OCI-LY7 (cell line): ENCODE data around the gene CUX1. TPM values are rescaled to one million over a fixed set of nuclear protein-coding genes. Genes with fewer than 3 reads are reported as not detected.

Experiments used
- BruUV-seq: library from RNA; stranded (reverse); fragments of 400-500 nt; replicated peaks from 2 replicates; lab custom pipeline; 2021; lab: Mats Ljungman, UMichigan
- CTCF ChIA-PET: fragments of 300-600 bp; sonication (Branson Sonifier 250); formaldehyde crosslinking; loops from one replicate; lab custom pipeline; 2022; ENCODE audit warnings: antibody characterized with exemption; ENCODE audit not compliant: unreplicated experiment; lab: Charles Lee
- POLR2A ChIA-PET: fragments of 300-600 bp; sonication (Branson Sonifier 250); formaldehyde crosslinking; loops from one replicate; lab custom pipeline; 2022; ENCODE audit warnings: antibody characterized with exemption; lab: Charles Lee
- DNase-seq: peaks from one replicate; pipeline ENCODE4 v3.0.0-alpha.2; 2015; ENCODE audit warnings: low spot score
- H2AFZ ChIP-seq: fragments of 200-600 bp; sonication (generic), shearing (Covaris generic); 2 replicates; pipeline ENCODE4 v1.6.1; 2014; ENCODE audit warnings: mild to moderate bottlenecking, antibody characterized with exemption, low read length, moderate library complexity
- H3K27ac ChIP-seq: fragments of 200-600 bp; sonication (generic); 2 replicates; pipeline ENCODE4 v1.5.1; 2014; ENCODE audit warnings: mixed run types, low read depth, mild to moderate bottlenecking, moderate library complexity, low read length, inconsistent platforms; ENCODE audit not compliant: poor library complexity, severe bottlenecking
- H3K36me3 ChIP-seq: fragments of 200-600 bp; sonication (generic); 2 replicates; pipeline ENCODE4 v1.6.1; 2014; ENCODE audit warnings: mild to moderate bottlenecking, antibody characterized with exemption, low read length, moderate library complexity, mixed read lengths; ENCODE audit not compliant: insufficient read depth
- H3K4me1 ChIP-seq: fragments of 200-600 bp; sonication (generic); 2 replicates; pipeline ENCODE4 v1.5.1; 2014; ENCODE audit warnings: mild to moderate bottlenecking, low read length; ENCODE audit not compliant: insufficient read depth, poor library complexity, severe bottlenecking
- H3K4me2 ChIP-seq: fragments of 200-600 bp; sonication (generic); 2 replicates; pipeline ENCODE4 v1.6.1; 2014; ENCODE audit warnings: mild to moderate bottlenecking, low read length
- H3K4me3 ChIP-seq: fragments of 200-600 bp; sonication (generic); 2 replicates; pipeline ENCODE4 v1.5.1; 2014; ENCODE audit warnings: mild to moderate bottlenecking, low read depth, low read length; ENCODE audit not compliant: poor library complexity, severe bottlenecking
- H3K79me2 ChIP-seq: fragments of 200-600 bp; sonication (generic); 2 replicates; pipeline ENCODE4 v1.6.1; 2016; ENCODE audit warnings: low read depth, mild to moderate bottlenecking, low read length, moderate library complexity, mixed read lengths; ENCODE audit not compliant: insufficient read depth
- H3K9me2 ChIP-seq: fragments of 200-600 bp; sonication (generic); 2 replicates; pipeline ENCODE4 v1.6.1; 2016; ENCODE audit warnings: mild to moderate bottlenecking, low read length, mixed read lengths; ENCODE audit not compliant: insufficient read depth
- H3K9me3 ChIP-seq: fragments of 200-600 bp; sonication (generic); 2 replicates; pipeline ENCODE4 v1.6.1; 2014; ENCODE audit warnings: mild to moderate bottlenecking, mixed run types, low read length, mixed read lengths
- H4K20me1 ChIP-seq: fragments of 200-600 bp; sonication (generic); 2 replicates; pipeline ENCODE4 v1.6.1; 2014; ENCODE audit warnings: mild to moderate bottlenecking, antibody characterized with exemption, low read length, moderate library complexity, mixed read lengths; ENCODE audit not compliant: insufficient read depth
- CTCF ChIP-seq: fragments of 200-600 bp; sonication (generic); conservative IDR thresholded peaks from 2 replicates; pipeline ENCODE4 v1.5.1; 2014; ENCODE audit warnings: mild to moderate bottlenecking, antibody characterized with exemption, low read length, moderate library complexity, mixed read lengths
- EZH2phosphoT487 ChIP-seq: fragments of 200-600 bp; sonication (generic); IDR thresholded peaks from 2 replicates; pipeline ENCODE4 v1.6.1; 2018; ENCODE audit warnings: low read depth, borderline replicate concordance, mild to moderate bottlenecking, mixed run types, antibody characterized with exemption, low read length, moderate library complexity, mixed read lengths
- intact Hi-C: fragments of 100-400 bp; cut with micrococcal nuclease; formaldehyde crosslinking; loops from one replicate; pipeline ENCODE4 v1.10.0; 2022; ENCODE audit not compliant: unreplicated experiment
- total RNA-seq, 2 experiments: library from RNA; depleted of rRNA in 1 of 2; stranded (reverse); fragments of >200 nt in 1 of 2; shearing (Covaris generic) in 1 of 2; gene quantifications; 2 replicates each; pipeline ENCODE4 v1.2.3, GENCODE V29; 2014 to 2022

The CUX1 gene
- total RNA-seq, 2 experiments from 2014 or later = 143 to 199 TPM

- POLR2A ChIA-PET = interaction anchor here (0.7 to 3.3 kb wide), 14 partner anchors 10 to 125 kb away, joined by 3 to 28 read pairs (median 4); partner anchors contain the start of gene CUX1
- TF ChIP-seq EZH2phosphoT487 (no peak), CTCF (no peak)
- CTCF ChIA-PET = no interaction called here
- H3K4me3 ChIP-seq = peak overlapping the region; percentile 74
- peaks cover 85% of the 10 kb centered on the region for H3K79me2 ChIP-seq
- peak overlapping the region; percentile 100 for H3K4me2 ChIP-seq
- DNase-seq = peak; percentile 77
- H3K4me1 ChIP-seq = peaks cover 100% of the 10 kb centered on the region
- BruUV-seq = no TSS peak
- peaks cover 27% of the 10 kb centered on the region for H3K36me3 ChIP-seq
- H3K9me3 ChIP-seq = peaks cover 4% of the 10 kb centered on the region; the same call in 1 of the 2 replicates
- H3K9me2 ChIP-seq = no peaks in the 10 kb centered on the region
- peak overlapping the region; percentile 97 for H3K27ac ChIP-seq
- intact Hi-C loops = no loop called here
- no peak overlapping the region for H2AFZ ChIP-seq
- no peaks in the 10 kb centered on the region for H4K20me1 ChIP-seq
Measured at GRCh38 chr7:101860316-101861217, 43.1 kb downstream of the CUX1 start.

- no TSS peak for BruUV-seq
- Histone ChIP-seq H3K36me3 (peaks cover 35% of the 10 kb centered on the region), H3K4me2 (peak overlapping the region; percentile 100), H3K9me2 (no peaks in the 10 kb centered on the region), H2AFZ (no peak overlapping the region), H3K79me2 (peaks cover 85% of the 10 kb centered on the region), H3K9me3 (peaks cover 4% of the 10 kb centered on the region; the same call in 1 of the 2 replicates), H4K20me1 (no peaks in the 10 kb centered on the region), H3K27ac (peak overlapping the region; percentile 97), H3K4me1 (peaks cover 100% of the 10 kb centered on the region), H3K4me3 (peak overlapping the region; percentile 74)
- peak; percentile 97 for DNase-seq
- TF ChIP-seq EZH2phosphoT487 (no peak), CTCF (no peak)
- ChIA-PET POLR2A (interaction anchor here (0.7 to 3.3 kb wide), 11 partner anchors 9 to 124 kb away, joined by 3 to 28 read pairs (median 5); no protein-coding TSS in a partner anchor), CTCF (interaction anchor here (0.6 to 1.0 kb wide), 2 partner anchors 8 to 14 kb away, joined by 3 to 4 read pairs; no protein-coding TSS in a partner anchor)
- intact Hi-C loops = no loop called here
Measured at GRCh38 chr7:101861218-101861775, 43.9 kb downstream of the CUX1 start.
